HepG2 (cell line): ENCODE measurements around the gene ZIC4. TPM values are rescaled to one million over a fixed set of nuclear protein-coding genes. Genes with fewer than 3 reads are reported as not detected.

Source experiments
- ATAC-seq: fragments of 200-7000 bp; cut with Tn5 transposase; 3 replicates; pipeline ENCODE4 v1.9.1; 2020; ENCODE audit warnings: mild to moderate bottlenecking, moderate library complexity
- BruUV-seq: library from RNA; stranded (reverse); fragments of 400-500 nt; replicated peaks from 2 replicates; lab custom pipeline; 2021; lab: Mats Ljungman, UMichigan
- CTCF ChIA-PET: fragments of 300-600 bp; formaldehyde crosslinking; extraction: SDS; loops from one replicate; lab custom pipeline; 2021; ENCODE audit warnings: low total read pairs, inconsistent platforms, low intra/inter-chr PET ratio; lab: Yijun Ruan, JAX
- POLR2A ChIA-PET: fragments of 350-600 bp; sonication (Branson Sonifier 250); formaldehyde crosslinking; loops from one replicate; lab custom pipeline; 2020; ENCODE audit warnings: antibody characterized with exemption, inconsistent platforms; lab: Yijun Ruan, JAX
- DNase-seq: peaks from one replicate; pipeline ENCODE4 v3.0.0-alpha.2; 2015; ENCODE audit warnings: low spot score
- FAIRE-seq: peaks from 3 replicates; lab custom pipeline; 2011; peaks lifted over from hg19 to GRCh38; lab: Jason Lieb, UNC
- H2AFZ ChIP-seq: one replicate; pipeline ENCODE4 v1.6.1; 2011; ENCODE audit warnings: low read length, inconsistent platforms
- H3K27ac ChIP-seq: fragments of 300-600 bp; 3 replicates; pipeline ENCODE4 v1.8.0; 2011; ENCODE audit warnings: mixed run types, mild to moderate bottlenecking, mixed read lengths, low read length, inconsistent platforms; ENCODE audit not compliant: insufficient read depth; ENCODE audit errors: extremely low read length
- H3K27me3 ChIP-seq, 2 experiments: fragments of 200-600 bp in 1 of 2; 2 replicates in 1 of 2; 3 replicates in 1 of 2; pipeline versions ENCODE4 v1.6.0 to v1.8.0; 2011; ENCODE audit warnings: low read length in 2 of 2, mild to moderate bottlenecking in 2 of 2, moderate library complexity in 2 of 2, inconsistent platforms in 1 of 2; ENCODE audit not compliant: insufficient read depth in 2 of 2, control insufficient read depth in 1 of 2
- H3K36me3 ChIP-seq, 2 experiments: fragments of 200-600 bp in 1 of 2; replicated peaks in 1 of 2; 2 replicates in 1 of 2; 3 replicates in 1 of 2; pipeline versions ENCODE4 v1.5.1 to v1.8.0; 2011; ENCODE audit warnings: low read length in 2 of 2, inconsistent platforms in 1 of 2; ENCODE audit not compliant: insufficient read depth in 2 of 2, control insufficient read depth in 1 of 2
- H3K4me1 ChIP-seq: 2 replicates; pipeline ENCODE4 v1.5.1; 2012; ENCODE audit warnings: low read length, inconsistent platforms; ENCODE audit not compliant: insufficient read depth
- H3K4me2 ChIP-seq: 2 replicates; pipeline ENCODE4 v1.6.0; 2011; ENCODE audit warnings: low read depth, low read length, inconsistent platforms
- H3K4me3 ChIP-seq, 3 experiments: fragments of 200-600 bp in 1 of 3; sonication (generic), shearing (Covaris generic) in 1 of 3; replicated peaks in 1 of 3; 2 replicates each; pipeline ENCODE4 v1.5.1; 2011 to 2016; ENCODE audit warnings: low read length in 3 of 3, inconsistent platforms in 2 of 3, low read depth in 2 of 3, mild to moderate bottlenecking in 2 of 3, control low read depth in 1 of 3, mixed read lengths in 1 of 3; ENCODE audit not compliant: insufficient read depth in 1 of 3
- H3K79me2 ChIP-seq: one replicate; pipeline ENCODE4 v1.6.1; 2011; ENCODE audit warnings: low read length, inconsistent platforms; ENCODE audit not compliant: insufficient read depth
- H3K9ac ChIP-seq: 2 replicates; pipeline ENCODE4 v1.6.0; 2011; ENCODE audit warnings: mild to moderate bottlenecking, low read depth, low read length, inconsistent platforms; ENCODE audit not compliant: insufficient read depth
- H3K9me3 ChIP-seq: 2 replicates; pipeline ENCODE4 v1.5.1; 2012; ENCODE audit warnings: mild to moderate bottlenecking, low read length
- H4K20me1 ChIP-seq: 2 replicates; pipeline ENCODE4 v1.6.0; 2011; ENCODE audit warnings: inconsistent platforms, mild to moderate bottlenecking, low read length, moderate library complexity; ENCODE audit not compliant: insufficient read depth
- IRF2 ChIP-seq: IDR thresholded peaks from 2 replicates; pipeline ENCODE4 v1.6.1; 2018; ENCODE audit warnings: missing genetic modification reagents, missing compliant biosample characterization
- NBN ChIP-seq: fragments of 450-650 bp; conservative IDR thresholded peaks from 2 replicates; pipeline ENCODE4 v1.6.1; 2017
- TGIF2 ChIP-seq: IDR thresholded peaks from 2 replicates; pipeline ENCODE4 v1.6.1; 2016; ENCODE audit warnings: control low read depth, missing compliant biosample characterization
- THYN1 ChIP-seq: sonication (generic); formaldehyde crosslinking; IDR thresholded peaks from 2 replicates; pipeline ENCODE4 v1.8.1; 2023; ENCODE audit warnings: low read depth, mild to moderate bottlenecking, moderate library complexity, missing genetic modification reagents, borderline replicate concordance
- ZKSCAN8 ChIP-seq: IDR thresholded peaks from 2 replicates; pipeline ENCODE4 v1.6.1; 2016; ENCODE audit warnings: borderline replicate concordance, missing genetic modification reagents, missing compliant biosample characterization
- ZNF30 ChIP-seq: sonication (generic); formaldehyde crosslinking; IDR thresholded peaks from 2 replicates; pipeline ENCODE4 v1.5.0; 2020; ENCODE audit warnings: mild to moderate bottlenecking, missing genetic modification reagents
- ZNF83 ChIP-seq: sonication (generic); formaldehyde crosslinking; IDR thresholded peaks from 2 replicates; pipeline ENCODE4 v1.4.0; 2020; ENCODE audit warnings: missing genetic modification reagents, mild to moderate bottlenecking, borderline replicate concordance
- WGBS: methylation state at CpG from one replicate; pipeline ENCODE4 v1.1.6; 2017; ENCODE audit warnings: low lambda C conversion rate; 5-methylcytosine and 5-hydroxymethylcytosine counted together
- in situ Hi-C: cut with HindIII; loops from 2 replicates; pipeline ENCODE4 v1.10.0; 2017; ENCODE audit warnings: low pct_unique_long_range_greater_than_20kb; ENCODE audit not compliant: extremely low pct_ligation_motif_present
- intact Hi-C: fragments of 100-400 bp; cut with micrococcal nuclease; formaldehyde crosslinking; loops from one replicate; pipeline ENCODE4 v1.10.0; 2022; ENCODE audit not compliant: unreplicated experiment
- polyA plus RNA-seq, 8 experiments: library from polyadenylated mRNA; depleted of rRNA in 3 of 8; stranded (reverse) in 7 of 8; unstranded in 1 of 8; fragments of >200 nt; fragmentation: Illumina TruSeq in 4 of 8; extraction: Trizol in 4 of 8; gene quantifications; 2 replicates each; pipeline versions ENCODE4 v1.2.1 to v1.2.3, GENCODE V29; 2011 to 2016; ENCODE audit warnings: low read depth in 4 of 8, missing spikeins in 1 of 8, mixed read lengths in 1 of 8; ENCODE audit not compliant: insufficient read depth in 1 of 8
- total RNA-seq, 5 experiments: library from RNA; depleted of rRNA; stranded (reverse); fragments of >200 nt; fragmentation: Illumina TruSeq; extraction: Trizol; gene quantifications; 2 replicates each; pipeline ENCODE4 v1.2.3, GENCODE V29; 2016; ENCODE audit warnings: low read depth in 1 of 5
- TF ChIP-seq, protein P1 (sequence below): sonication (generic); formaldehyde crosslinking; IDR thresholded peaks from 2 replicates; pipeline ENCODE4 v1.4.0; 2020; ENCODE audit warnings: missing genetic modification reagents, borderline replicate concordance
- TF ChIP-seq, protein P2 (sequence below): sonication (generic); formaldehyde crosslinking; conservative IDR thresholded peaks from 2 replicates; pipeline ENCODE4 v1.8.0; 2022; ENCODE audit warnings: low read depth, missing genetic modification reagents
- TF ChIP-seq, protein P3 (sequence below): IDR thresholded peaks from 2 replicates; pipeline ENCODE4 v1.6.1; 2016; ENCODE audit warnings: mild to moderate bottlenecking

ZIC4 gene
- total and polyA plus RNA-seq, 2 of the 13 experiments (the other 11 are each of a cell fraction or from before 2014, with no cell fraction given) = not detected

DNA sequence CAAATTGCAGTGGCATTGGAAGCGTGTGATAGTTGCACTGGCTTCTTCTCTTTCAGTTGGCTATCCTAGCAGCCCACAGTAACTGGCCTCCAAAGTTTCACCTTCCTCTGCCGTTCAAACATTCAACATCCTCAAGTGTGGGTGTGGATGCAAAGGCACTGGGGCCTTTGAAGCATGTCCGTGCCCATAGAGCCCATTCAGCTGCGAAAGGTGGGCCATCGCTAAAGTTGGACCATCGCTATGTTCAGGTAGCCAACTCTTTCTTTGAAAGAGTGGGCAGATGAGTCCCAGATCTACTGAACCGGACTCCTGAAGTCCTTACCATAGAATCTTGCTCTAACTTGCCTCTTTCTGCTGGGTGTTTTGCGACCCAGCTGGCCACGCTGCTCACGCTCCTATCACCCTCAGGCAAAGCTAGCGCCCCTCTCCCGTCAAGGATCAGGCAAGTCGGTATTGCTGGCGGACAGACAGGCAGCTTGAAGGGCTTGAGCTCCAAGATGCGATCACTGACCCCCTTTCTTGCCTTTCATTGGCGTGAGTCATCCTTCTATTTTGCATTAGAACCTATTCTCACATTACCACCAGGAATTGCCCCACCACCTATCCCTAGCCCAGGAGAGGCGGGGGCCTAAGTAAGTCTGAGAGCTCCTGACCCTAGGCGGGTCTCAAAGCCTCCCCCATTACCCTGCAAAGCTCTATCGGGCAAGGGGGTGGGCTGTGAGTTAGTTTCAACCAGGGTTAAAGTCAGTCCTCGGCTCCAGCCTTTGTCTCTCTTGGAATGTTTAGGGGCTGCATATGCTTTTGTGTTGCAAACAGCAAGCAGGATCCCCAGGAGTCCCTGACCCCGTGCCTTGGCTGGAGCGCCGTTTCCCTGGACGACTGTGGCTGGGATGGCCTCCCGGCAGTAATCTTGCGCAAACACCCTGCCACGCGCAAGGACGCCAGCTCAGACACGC is 28.7 kb downstream of the ZIC4 start:
- Histone ChIP-seq H3K4me1 (no peaks in the 10 kb centered on the region), H3K79me2 (no peaks in the 10 kb centered on the region), H3K9ac (no peak overlapping the region), H3K27me3 (peaks cover 0 to 21% of the 10 kb centered on the region in 2 experiments; a peak in 2 of 5 replicates), H3K27ac (no peak overlapping the region), H3K4me3 (no peak overlapping the region), H3K4me2 (no peak overlapping the region), H3K9me3 (no peaks in the 10 kb centered on the region), H2AFZ (no peak overlapping the region), H3K36me3 (no peaks in the 10 kb centered on the region), H4K20me1 (no peaks in the 10 kb centered on the region)
- in situ Hi-C loops = no loop called here
- TF ChIP-seq ZKSCAN8 = no peak
- no peak for TF ChIP-seq THYN1 (CRISPR knock-in tag)
- no TSS peak for BruUV-seq
- no peak for DNase-seq
- no peak for FAIRE-seq
- POLR2A ChIA-PET = no interaction called here
- no peak for ATAC-seq
- intact Hi-C loops = no loop called here
- CTCF ChIA-PET = no interaction called here
- 37% methylated on average over 22 of the region's 30 CpGs for WGBS

DNA sequence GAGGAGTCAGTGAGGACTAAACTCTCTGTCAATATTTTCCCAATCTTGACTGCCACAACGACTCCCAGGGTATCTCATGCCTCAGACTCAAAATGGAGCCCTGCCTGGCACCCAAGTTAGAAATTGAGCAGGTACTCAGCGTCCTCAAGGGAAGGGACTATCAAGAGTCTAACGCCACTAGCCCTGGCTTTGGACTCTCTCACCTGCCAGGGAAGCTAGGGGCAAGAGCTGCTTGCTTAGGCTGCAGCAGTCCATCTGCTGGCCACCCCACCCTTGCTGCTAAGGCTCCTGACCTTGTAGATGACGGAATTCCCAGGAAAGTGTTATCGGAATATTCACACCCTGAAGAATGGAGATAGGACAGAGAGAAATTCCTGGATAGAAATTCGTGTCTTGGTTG is 33.0 kb downstream of the ZIC4 start:
- Histone ChIP-seq H3K4me2 (no peak overlapping the region), H3K9me3 (no peaks in the 10 kb centered on the region), H3K9ac (no peak overlapping the region), H3K27me3 (peaks cover 0 to 18% of the 10 kb centered on the region in 2 experiments; a peak in 2 of 5 replicates), H3K4me1 (peaks cover 11% of the 10 kb centered on the region), H3K79me2 (no peaks in the 10 kb centered on the region), H3K27ac (no peak overlapping the region), H4K20me1 (no peaks in the 10 kb centered on the region), H2AFZ (no peak overlapping the region), H3K4me3 (no peak overlapping the region), H3K36me3 (no peaks in the 10 kb centered on the region)
- intact Hi-C loops = no loop called here
- ChIA-PET CTCF (no interaction called here), POLR2A (no interaction called here)
- DNase-seq (no peak), ATAC-seq (no peak), FAIRE-seq (no peak)
- 2% methylated on average over 4 of the region's 6 CpGs for WGBS
- in situ Hi-C loops = no loop called here
- BruUV-seq = no TSS peak
- TF ChIP-seq, protein P1, sequence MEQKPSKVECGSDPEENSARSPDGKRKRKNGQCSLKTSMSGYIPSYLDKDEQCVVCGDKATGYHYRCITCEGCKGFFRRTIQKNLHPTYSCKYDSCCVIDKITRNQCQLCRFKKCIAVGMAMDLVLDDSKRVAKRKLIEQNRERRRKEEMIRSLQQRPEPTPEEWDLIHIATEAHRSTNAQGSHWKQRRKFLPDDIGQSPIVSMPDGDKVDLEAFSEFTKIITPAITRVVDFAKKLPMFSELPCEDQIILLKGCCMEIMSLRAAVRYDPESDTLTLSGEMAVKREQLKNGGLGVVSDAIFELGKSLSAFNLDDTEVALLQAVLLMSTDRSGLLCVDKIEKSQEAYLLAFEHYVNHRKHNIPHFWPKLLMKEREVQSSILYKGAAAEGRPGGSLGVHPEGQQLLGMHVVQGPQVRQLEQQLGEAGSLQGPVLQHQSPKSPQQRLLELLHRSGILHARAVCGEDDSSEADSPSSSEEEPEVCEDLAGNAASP (CRISPR knock-in tag) = no peak
- TF ChIP-seq ZNF30 (CRISPR knock-in tag) (no peak), TGIF2 (CRISPR knock-in tag) (no peak), NBN (no peak), IRF2 (CRISPR knock-in tag) (no peak), ZNF83 (CRISPR knock-in tag) (no peak)
- TF ChIP-seq, protein P2, sequence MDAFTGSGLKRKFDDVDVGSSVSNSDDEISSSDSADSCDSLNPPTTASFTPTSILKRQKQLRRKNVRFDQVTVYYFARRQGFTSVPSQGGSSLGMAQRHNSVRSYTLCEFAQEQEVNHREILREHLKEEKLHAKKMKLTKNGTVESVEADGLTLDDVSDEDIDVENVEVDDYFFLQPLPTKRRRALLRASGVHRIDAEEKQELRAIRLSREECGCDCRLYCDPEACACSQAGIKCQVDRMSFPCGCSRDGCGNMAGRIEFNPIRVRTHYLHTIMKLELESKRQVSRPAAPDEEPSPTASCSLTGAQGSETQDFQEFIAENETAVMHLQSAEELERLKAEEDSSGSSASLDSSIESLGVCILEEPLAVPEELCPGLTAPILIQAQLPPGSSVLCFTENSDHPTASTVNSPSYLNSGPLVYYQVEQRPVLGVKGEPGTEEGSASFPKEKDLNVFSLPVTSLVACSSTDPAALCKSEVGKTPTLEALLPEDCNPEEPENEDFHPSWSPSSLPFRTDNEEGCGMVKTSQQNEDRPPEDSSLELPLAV (CRISPR knock-in tag) = no peak
- TF ChIP-seq, protein P3, sequence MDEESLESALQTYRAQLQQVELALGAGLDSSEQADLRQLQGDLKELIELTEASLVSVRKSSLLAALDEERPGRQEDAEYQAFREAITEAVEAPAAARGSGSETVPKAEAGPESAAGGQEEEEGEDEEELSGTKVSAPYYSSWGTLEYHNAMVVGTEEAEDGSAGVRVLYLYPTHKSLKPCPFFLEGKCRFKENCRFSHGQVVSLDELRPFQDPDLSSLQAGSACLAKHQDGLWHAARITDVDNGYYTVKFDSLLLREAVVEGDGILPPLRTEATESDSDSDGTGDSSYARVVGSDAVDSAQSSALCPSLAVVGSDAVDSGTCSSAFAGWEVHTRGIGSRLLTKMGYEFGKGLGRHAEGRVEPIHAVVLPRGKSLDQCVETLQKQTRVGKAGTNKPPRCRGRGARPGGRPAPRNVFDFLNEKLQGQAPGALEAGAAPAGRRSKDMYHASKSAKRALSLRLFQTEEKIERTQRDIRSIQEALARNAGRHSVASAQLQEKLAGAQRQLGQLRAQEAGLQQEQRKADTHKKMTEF (CRISPR knock-in tag) = no peak
